CD8-positive, alpha-beta memory T cell (primary cell): ENCODE data around the gene GALNT7. TPM values are rescaled to one million over a fixed set of nuclear protein-coding genes. Genes with fewer than 3 reads are reported as not detected.

Source experiments
- CTCF ChIA-PET: fragments of 350-600 bp; sonication (Branson Sonifier 250); formaldehyde crosslinking; loops from one replicate; lab custom pipeline; 2021; ENCODE audit warnings: antibody characterized with exemption; lab: Charles Lee
- POLR2A ChIA-PET: fragments of 350-600 bp; sonication (Branson Sonifier 250); formaldehyde crosslinking; loops from one replicate; lab custom pipeline; 2021; ENCODE audit warnings: antibody characterized with exemption; lab: Charles Lee
- DNase-seq, 5 donors: peaks; one replicate each; pipeline versions ENCODE4 v3.0.0 to v3.0.0-alpha.2; 2020 to 2022; ENCODE audit warnings: mixed read lengths in 1 of 5
- H3K27ac ChIP-seq: one replicate; pipeline ENCODE4 v1.7.0; 2013; ENCODE audit warnings: low read depth, mild to moderate bottlenecking, low read length, moderate library complexity
- H3K27me3 ChIP-seq: 2 replicates; pipeline ENCODE4 v1.7.0; 2013; ENCODE audit warnings: low read length, mild to moderate bottlenecking; ENCODE audit not compliant: insufficient read depth, poor library complexity, severe bottlenecking
- H3K36me3 ChIP-seq: 2 replicates; pipeline ENCODE4 v1.7.0; 2013; ENCODE audit warnings: mild to moderate bottlenecking, low read length, moderate library complexity; ENCODE audit not compliant: insufficient read depth
- H3K4me1 ChIP-seq: 2 replicates; pipeline ENCODE4 v1.7.0; 2013; ENCODE audit warnings: mild to moderate bottlenecking, low read length, moderate library complexity; ENCODE audit not compliant: insufficient read depth
- H3K4me3 ChIP-seq: 2 replicates; pipeline ENCODE4 v1.7.0; 2013; ENCODE audit warnings: mild to moderate bottlenecking, low read length
- H3K9me3 ChIP-seq: 2 replicates; pipeline ENCODE4 v1.7.0; 2013; ENCODE audit warnings: mild to moderate bottlenecking, low read length
- H3K27ac Mint-ChIP-seq, 8 donors: one replicate each; pipeline ENCODE4 v1.8.0; 2020 to 2021; ENCODE audit warnings: mixed read lengths in 8 of 8, mild to moderate bottlenecking in 6 of 8, inconsistent platforms in 3 of 8, moderate library complexity in 3 of 8
- H3K27me3 Mint-ChIP-seq, 2 donors: one replicate each; pipeline ENCODE4 v1.8.0; 2020 to 2021; ENCODE audit warnings: mixed read lengths in 2 of 2, mild to moderate bottlenecking in 1 of 2, moderate library complexity in 1 of 2
- H3K36me3 Mint-ChIP-seq, 3 donors: one replicate each; pipeline ENCODE4 v1.8.0; 2020 to 2021; ENCODE audit warnings: mixed read lengths in 3 of 3, inconsistent platforms in 1 of 3, mild to moderate bottlenecking in 1 of 3
- H3K4me1 Mint-ChIP-seq, 3 donors: one replicate each; pipeline ENCODE4 v1.8.0; 2020 to 2021; ENCODE audit warnings: mixed read lengths in 3 of 3, inconsistent platforms in 1 of 3, mild to moderate bottlenecking in 1 of 3
- H3K4me3 Mint-ChIP-seq, 7 donors: one replicate each; pipeline ENCODE4 v1.8.0; 2020 to 2021; ENCODE audit warnings: mixed read lengths in 7 of 7, mild to moderate bottlenecking in 6 of 7, moderate library complexity in 4 of 7, inconsistent platforms in 2 of 7
- H3K9me3 Mint-ChIP-seq, 5 donors: one replicate each; pipeline ENCODE4 v1.8.0; 2020 to 2022; ENCODE audit warnings: mixed read lengths in 5 of 5, mild to moderate bottlenecking in 3 of 5, moderate library complexity in 2 of 5, inconsistent platforms in 1 of 5
- polyA plus RNA-seq: library from polyadenylated mRNA; unstranded; fragments of 300-500 nt; fragmentation: Illumina TruSeq; gene quantifications from one replicate; pipeline ENCODE4 v1.2.3, GENCODE V29; 2021
- total RNA-seq, 2 experiments: library from RNA; stranded (reverse); gene quantifications; one replicate each; pipeline ENCODE4 v1.2.3, GENCODE V29; 2021

GALNT7 gene
- total and polyA plus RNA-seq, 3 experiments from 2014 or later, result 10.0 to 18.0 (median 16.7) TPM

GRCh38 chr4:173130687-173131086, 37.9 kb upstream of the GALNT7 start:
- no peak overlapping the region for H3K27ac Mint-ChIP-seq
- no peak overlapping the region for H3K27ac ChIP-seq
- POLR2A ChIA-PET, result no interaction called here
- H3K27me3 Mint-ChIP-seq, result peaks cover 1 to 19% of the 10 kb centered on the region in 2 donors
- no peaks in the 10 kb centered on the region for H3K36me3 Mint-ChIP-seq
- H3K4me1 ChIP-seq, result no peaks in the 10 kb centered on the region
- H3K36me3 ChIP-seq, result no peaks in the 10 kb centered on the region
- no peaks in the 10 kb centered on the region for H3K9me3 ChIP-seq
- H3K9me3 Mint-ChIP-seq, result no peaks in the 10 kb centered on the region
- no peaks in the 10 kb centered on the region for H3K4me1 Mint-ChIP-seq
- CTCF ChIA-PET, result no interaction called here
- no peak overlapping the region for H3K4me3 Mint-ChIP-seq
- H3K27me3 ChIP-seq, result no peaks in the 10 kb centered on the region
- H3K4me3 ChIP-seq, result no peak overlapping the region
- DNase-seq, result no peak

- no peaks in the 10 kb centered on the region for H3K9me3 ChIP-seq
- Mint-ChIP-seq H3K27me3 (peaks cover 1 to 13% of the 10 kb centered on the region in 2 donors), H3K9me3 (no peaks in the 10 kb centered on the region), H3K4me1 (no peaks in the 10 kb centered on the region), H3K27ac (no peak overlapping the region), H3K4me3 (no peak overlapping the region), H3K36me3 (no peaks in the 10 kb centered on the region)
- DNase-seq, result no peak
- H3K4me1 ChIP-seq, result no peaks in the 10 kb centered on the region
- H3K27ac ChIP-seq, result no peak overlapping the region
- no peak overlapping the region for H3K4me3 ChIP-seq
- ChIA-PET CTCF (no interaction called here), POLR2A (no interaction called here)
- no peaks in the 10 kb centered on the region for H3K36me3 ChIP-seq
- no peaks in the 10 kb centered on the region for H3K27me3 ChIP-seq
Observed at GRCh38 chr4:173134426-173134825, 34.2 kb upstream of the GALNT7 start.

GRCh38 chr4:173135241-173135847, 33.3 kb upstream of the GALNT7 start:
- CTCF ChIA-PET, result no interaction called here
- Mint-ChIP-seq H3K27me3 (peaks cover 1 to 13% of the 10 kb centered on the region in 2 donors), H3K4me1 (no peaks in the 10 kb centered on the region), H3K36me3 (no peaks in the 10 kb centered on the region), H3K27ac (no peak overlapping the region), H3K9me3 (no peaks in the 10 kb centered on the region), H3K4me3 (no peak overlapping the region)
- H3K4me3 ChIP-seq, result no peak overlapping the region
- POLR2A ChIA-PET, result no interaction called here
- no peaks in the 10 kb centered on the region for H3K27me3 ChIP-seq
- H3K4me1 ChIP-seq, result no peaks in the 10 kb centered on the region
- no peak overlapping the region for H3K27ac ChIP-seq
- H3K36me3 ChIP-seq, result no peaks in the 10 kb centered on the region
- no peak for DNase-seq
- H3K9me3 ChIP-seq, result no peaks in the 10 kb centered on the region

- Histone ChIP-seq H3K27me3 (no peaks in the 10 kb centered on the region), H3K4me1 (no peaks in the 10 kb centered on the region), H3K27ac (no peak overlapping the region), H3K36me3 (no peaks in the 10 kb centered on the region), H3K4me3 (no peak overlapping the region), H3K9me3 (no peaks in the 10 kb centered on the region)
- no peaks in the 10 kb centered on the region for H3K9me3 Mint-ChIP-seq
- POLR2A ChIA-PET, result no interaction called here
- H3K4me1 Mint-ChIP-seq, result no peaks in the 10 kb centered on the region
- no peak for DNase-seq
- CTCF ChIA-PET, result no interaction called here
- H3K4me3 Mint-ChIP-seq, result no peak overlapping the region
- H3K27ac Mint-ChIP-seq, result no peak overlapping the region
- peaks cover 0 to 18% of the 10 kb centered on the region in 2 donors for H3K27me3 Mint-ChIP-seq
- H3K36me3 Mint-ChIP-seq, result no peaks in the 10 kb centered on the region
Observed at GRCh38 chr4:173138624-173139023, 30.0 kb upstream of the GALNT7 start.

- DNase-seq, result no peak
- Histone ChIP-seq H3K9me3 (no peaks in the 10 kb centered on the region), H3K27me3 (no peaks in the 10 kb centered on the region), H3K27ac (no peak overlapping the region), H3K4me3 (no peak overlapping the region), H3K4me1 (no peaks in the 10 kb centered on the region), H3K36me3 (no peaks in the 10 kb centered on the region)
- POLR2A ChIA-PET, result no interaction called here
- H3K36me3 Mint-ChIP-seq, result no peaks in the 10 kb centered on the region
- peaks cover 2 to 13% of the 10 kb centered on the region in 2 donors for H3K27me3 Mint-ChIP-seq
- no peaks in the 10 kb centered on the region for H3K4me1 Mint-ChIP-seq
- no peak overlapping the region for H3K27ac Mint-ChIP-seq
- CTCF ChIA-PET, result no interaction called here
- no peak overlapping the region for H3K4me3 Mint-ChIP-seq
- no peaks in the 10 kb centered on the region for H3K9me3 Mint-ChIP-seq
Observed at GRCh38 chr4:173139561-173139960, 29.1 kb upstream of the GALNT7 start.

GRCh38 chr4:173145131-173145530, 23.5 kb upstream of the GALNT7 start:
- Histone ChIP-seq H3K27ac (no peak overlapping the region), H3K27me3 (no peaks in the 10 kb centered on the region), H3K9me3 (no peaks in the 10 kb centered on the region), H3K4me3 (no peak overlapping the region), H3K36me3 (no peaks in the 10 kb centered on the region), H3K4me1 (no peaks in the 10 kb centered on the region)
- CTCF ChIA-PET, result no interaction called here
- Mint-ChIP-seq H3K4me3 (no peak overlapping the region), H3K36me3 (no peaks in the 10 kb centered on the region), H3K9me3 (no peaks in the 10 kb centered on the region), H3K27me3 (peaks cover 3 to 12% of the 10 kb centered on the region in 2 donors), H3K4me1 (no peaks in the 10 kb centered on the region), H3K27ac (no peak overlapping the region)
- DNase-seq, result no peak
- POLR2A ChIA-PET, result no interaction called here

GRCh38 chr4:173146456-173146855, 22.2 kb upstream of the GALNT7 start:
- H3K9me3 ChIP-seq, result no peaks in the 10 kb centered on the region
- ChIA-PET POLR2A (no interaction called here), CTCF (no interaction called here)
- Mint-ChIP-seq H3K27ac (no peak overlapping the region), H3K36me3 (no peaks in the 10 kb centered on the region), H3K4me3 (no peak overlapping the region), H3K27me3 (peaks cover 3 to 10% of the 10 kb centered on the region in 2 donors), H3K4me1 (no peaks in the 10 kb centered on the region), H3K9me3 (no peaks in the 10 kb centered on the region)
- no peak for DNase-seq
- no peak overlapping the region for H3K27ac ChIP-seq
- H3K4me3 ChIP-seq, result no peak overlapping the region
- H3K36me3 ChIP-seq, result no peaks in the 10 kb centered on the region
- no peaks in the 10 kb centered on the region for H3K27me3 ChIP-seq
- no peaks in the 10 kb centered on the region for H3K4me1 ChIP-seq

GRCh38 chr4:173151496-173151895, 17.1 kb upstream of the GALNT7 start:
- CTCF ChIA-PET, result no interaction called here

More at GRCh38 chr4:173151496-173151895, 17.1 kb upstream of the GALNT7 start:
- Mint-ChIP-seq H3K4me3 (no peak overlapping the region), H3K27ac (no peak overlapping the region), H3K27me3 (peaks cover 0 to 1% of the 10 kb centered on the region in 2 donors), H3K4me1 (no peaks in the 10 kb centered on the region), H3K36me3 (no peaks in the 10 kb centered on the region), H3K9me3 (no peaks in the 10 kb centered on the region)
- Histone ChIP-seq H3K4me3 (no peak overlapping the region), H3K27ac (no peak overlapping the region), H3K9me3 (no peaks in the 10 kb centered on the region), H3K27me3 (no peaks in the 10 kb centered on the region), H3K4me1 (no peaks in the 10 kb centered on the region), H3K36me3 (no peaks in the 10 kb centered on the region)
- POLR2A ChIA-PET, result no interaction called here
- DNase-seq, result no peak
